ENCODE results near the gene ABCA9. TPM values are rescaled to one million over a fixed set of nuclear protein-coding genes. Genes with fewer than 3 reads are reported as not detected.

ABCA9 gene
- total and polyA plus RNA-seq, 9 of the 15 experiments (the other 6 are each of a cell fraction or from before 2014, with no cell fraction given) = 0.04 TPM; not detected in 8

GRCh38 chr17:68972119-68972704 is 88.5 kb downstream of the ABCA9 start (continued):
- TF ChIP-seq JUND (IDR thresholded peaks at IDR 0.05; ENCODE audit: borderline replicate concordance, low read depth, low read length) (0 out of 2 replicates have a peak, but pooled peaks have one; percentile 9), JUND (tag; IDR thresholded peaks at IDR 0.05; ENCODE audit: borderline replicate concordance, low read depth, low read length) (no peak), ZNF121 (CRISPR knock-in tag; conservative IDR thresholded peaks at IDR 0.05) (no peak), ATF1 (CRISPR knock-in tag; IDR thresholded peaks at IDR 0.05) (no peak), ATF1 (tag; IDR thresholded peaks at IDR 0.05) (no peak)

DNA sequence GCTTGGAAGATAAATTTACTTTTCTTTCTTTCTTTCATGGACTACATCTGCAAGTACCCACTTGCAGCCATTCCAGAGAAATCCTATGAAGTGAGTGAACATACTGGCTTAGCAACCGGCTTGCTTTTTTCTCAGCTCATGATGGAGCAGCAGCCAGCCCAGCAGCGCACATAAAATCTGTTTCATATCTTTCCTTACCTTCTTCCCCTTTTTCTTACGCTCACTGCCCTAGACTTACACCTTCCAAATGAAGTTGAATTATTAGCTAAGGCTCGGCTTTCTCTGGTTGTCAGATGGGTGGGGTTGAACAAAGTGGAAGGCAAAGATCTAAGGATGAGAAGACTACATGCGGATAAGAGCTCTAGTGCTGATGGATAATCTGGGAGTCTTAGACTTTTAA is 91.6 kb downstream of the ABCA9 start:
- ChIA-PET POLR2A (interaction anchor here (1.7 kb wide), 1 partner anchor 14 kb away, joined by 4 read pairs; the partner anchor contains the start of gene ABCA8), CTCF (ENCODE audit: low intra/inter-chr PET ratio) (no interaction called here)

More for the DNA sequence above, 91.6 kb downstream of the ABCA9 start:
- H3K4me3 ChIP-seq = no peak overlapping the region
- no peaks in the 10 kb centered on the region for H4K20me1 ChIP-seq (replicated peaks; ENCODE audit: control insufficient read depth, insufficient read depth, low read length)
- FAIRE-seq (no peak), DNase-seq (ENCODE audit: extremely low read depth in 1 of 4, low spot score in 3 of 4) (no peak), ATAC-seq (no peak)
- H2AFZ ChIP-seq (ENCODE audit: low read depth, low read length) = peak overlapping the region; percentile 60; the same call in 1 of the 2 replicates
- H3K4me2 ChIP-seq (ENCODE audit: insufficient read depth, low read length) = no peak overlapping the region
- no peaks in the 10 kb centered on the region for H3K27me3 ChIP-seq (ENCODE audit: control insufficient read depth in 2 of 2, insufficient read depth in 2 of 2, low read length in 2 of 2)
- WGBS (ENCODE audit: insufficient coverage, low coverage, missing lambda C conversion rate) = 19% methylated on average over 5 of the region's 5 CpGs
- BruUV-seq (replicated peaks) = no TSS peak
- H3K27ac ChIP-seq (ENCODE audit: extremely low read depth, low read depth, low read length) = no peak overlapping the region
- intact Hi-C loops (cut with micrococcal nuclease) = no loop called here
- peaks cover 0 to 4% of the 10 kb centered on the region in 2 experiments; a peak in 1 of 5 replicates for H3K4me1 ChIP-seq (replicated peaks in 1 of 2; ENCODE audit: control insufficient read depth in 2 of 2, insufficient read depth in 2 of 2, low read length in 2 of 2)
- no peaks in the 10 kb centered on the region for H3K79me2 ChIP-seq (ENCODE audit: control insufficient read depth, insufficient read depth, low read length)
- H3K9ac ChIP-seq (ENCODE audit: insufficient read depth in 1 of 2, low read depth in 2 of 2, low read length in 2 of 2) = no peak overlapping the region
- no peaks in the 10 kb centered on the region for H3K36me3 ChIP-seq (ENCODE audit: control insufficient read depth, insufficient read depth, low read length)
- TF ChIP-seq, protein P1, sequence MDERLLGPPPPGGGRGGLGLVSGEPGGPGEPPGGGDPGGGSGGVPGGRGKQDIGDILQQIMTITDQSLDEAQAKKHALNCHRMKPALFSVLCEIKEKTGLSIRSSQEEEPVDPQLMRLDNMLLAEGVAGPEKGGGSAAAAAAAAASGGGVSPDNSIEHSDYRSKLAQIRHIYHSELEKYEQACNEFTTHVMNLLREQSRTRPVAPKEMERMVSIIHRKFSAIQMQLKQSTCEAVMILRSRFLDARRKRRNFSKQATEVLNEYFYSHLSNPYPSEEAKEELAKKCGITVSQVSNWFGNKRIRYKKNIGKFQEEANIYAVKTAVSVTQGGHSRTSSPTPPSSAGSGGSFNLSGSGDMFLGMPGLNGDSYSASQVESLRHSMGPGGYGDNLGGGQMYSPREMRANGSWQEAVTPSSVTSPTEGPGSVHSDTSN (CRISPR knock-in tag; IDR thresholded peaks at IDR 0.05; ENCODE audit: low read depth) = no peak
- TF ChIP-seq, protein P1 (tag; conservative IDR thresholded peaks at IDR 0.05; ENCODE audit: low read depth) = 0 out of 2 replicates have a peak, but pooled peaks have one; percentile 32
- TF ChIP-seq SMAD4 (CRISPR knock-in tag; conservative IDR thresholded peaks at IDR 0.05) (no peak), RBM14 (IDR thresholded peaks at IDR 0.05; ENCODE audit: borderline replicate concordance, insufficient read depth, low read depth, low read length) (no peak), SMAD3 (CRISPR knock-in tag; conservative IDR thresholded peaks at IDR 0.05) (no peak), MEIS2 (IDR thresholded peaks at IDR 0.05; ENCODE audit: partially characterized antibody) (peak; percentile 9), CBX8 (IDR thresholded peaks at IDR 0.05; ENCODE audit: borderline replicate concordance, extremely low read depth, low read depth, low read length, poor library complexity, severe bottlenecking) (no peak)
- TF ChIP-seq, protein P2, sequence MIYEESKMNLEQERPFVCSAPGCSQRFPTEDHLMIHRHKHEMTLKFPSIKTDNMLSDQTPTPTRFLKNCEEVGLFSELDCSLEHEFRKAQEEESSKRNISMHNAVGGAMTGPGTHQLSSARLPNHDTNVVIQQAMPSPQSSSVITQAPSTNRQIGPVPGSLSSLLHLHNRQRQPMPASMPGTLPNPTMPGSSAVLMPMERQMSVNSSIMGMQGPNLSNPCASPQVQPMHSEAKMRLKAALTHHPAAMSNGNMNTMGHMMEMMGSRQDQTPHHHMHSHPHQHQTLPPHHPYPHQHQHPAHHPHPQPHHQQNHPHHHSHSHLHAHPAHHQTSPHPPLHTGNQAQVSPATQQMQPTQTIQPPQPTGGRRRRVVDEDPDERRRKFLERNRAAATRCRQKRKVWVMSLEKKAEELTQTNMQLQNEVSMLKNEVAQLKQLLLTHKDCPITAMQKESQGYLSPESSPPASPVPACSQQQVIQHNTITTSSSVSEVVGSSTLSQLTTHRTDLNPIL (CRISPR knock-in tag; IDR thresholded peaks at IDR 0.05) = no peak
- in situ Hi-C loops (cut with MboI) = loop anchor here (5.0 to 25.0 kb wide), 2 partner anchors 192 to 268 kb away; partner anchors contain the start of gene ABCA10
- H3K9me3 ChIP-seq (replicated peaks; ENCODE audit: control insufficient read depth, insufficient read depth, low read depth, low read length) = no peaks in the 10 kb centered on the region
- no peaks in the 10 kb centered on the region for H3K9me1 ChIP-seq (ENCODE audit: control insufficient read depth, insufficient read depth, low read length)
